HG03045 (cell line): ENCODE results near the gene C1orf174.
A peak's percentile ranks its signal among the peaks of the same experiment; 100 is the strongest.

Source experiments
- ATAC-seq: cut with Tn5 transposase; IDR thresholded peaks from one replicate; pipeline ENCODE4 v1.9.1; 2021; ENCODE audit warnings: mild to moderate bottlenecking, moderate library complexity; ENCODE audit not compliant: unreplicated experiment

C1orf174 gene

DNA sequence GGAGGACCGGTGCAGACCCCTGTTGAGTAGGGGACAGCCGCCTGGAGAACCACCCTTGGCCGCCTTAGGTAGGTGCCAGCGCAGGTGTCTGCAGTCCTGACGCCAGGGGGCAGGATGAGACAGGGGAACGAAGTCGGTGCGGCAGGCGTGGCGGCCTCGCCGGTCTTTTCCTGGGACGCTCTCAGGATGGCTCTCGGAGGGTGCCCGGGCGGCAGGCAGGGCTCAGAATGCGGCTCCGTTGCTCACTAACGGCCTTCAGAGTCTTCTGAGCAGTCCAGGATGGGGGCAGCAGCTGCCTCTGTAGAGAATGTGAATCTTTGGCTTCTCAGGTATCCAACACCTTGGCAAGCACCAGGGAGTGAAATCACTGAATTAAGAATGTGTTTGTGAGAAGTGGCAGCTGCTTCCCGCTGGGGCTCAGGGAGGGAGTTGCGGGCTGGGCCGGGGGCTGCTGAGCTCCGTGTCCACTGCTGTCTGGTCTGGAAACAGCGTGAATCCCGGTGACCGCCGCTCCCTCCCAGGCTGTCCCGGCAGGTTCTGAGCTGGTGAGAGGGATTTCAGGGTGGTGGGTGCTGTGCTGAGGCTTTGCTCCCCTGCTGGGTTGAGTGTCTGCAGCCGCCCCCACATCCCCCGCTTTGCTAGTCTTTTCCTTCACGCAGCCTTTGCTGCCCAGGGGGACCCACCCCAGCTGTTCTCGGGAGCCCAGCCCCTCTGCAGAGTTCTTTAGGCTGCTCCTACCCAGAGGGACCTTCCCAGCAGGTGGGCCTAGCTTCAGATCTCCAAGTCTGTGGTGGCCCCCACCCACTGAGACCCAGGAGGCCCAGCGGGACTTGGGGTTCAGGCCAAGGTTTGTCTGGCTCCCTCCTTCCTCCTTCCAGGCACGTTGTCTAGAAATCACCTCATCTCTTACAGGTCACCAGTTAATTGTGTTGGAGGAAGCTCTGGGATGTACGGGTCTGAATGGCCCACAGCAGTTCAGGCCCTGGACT lies 11.1 kb upstream of the C1orf174 start:
- ATAC-seq = peak; percentile 65

DNA sequence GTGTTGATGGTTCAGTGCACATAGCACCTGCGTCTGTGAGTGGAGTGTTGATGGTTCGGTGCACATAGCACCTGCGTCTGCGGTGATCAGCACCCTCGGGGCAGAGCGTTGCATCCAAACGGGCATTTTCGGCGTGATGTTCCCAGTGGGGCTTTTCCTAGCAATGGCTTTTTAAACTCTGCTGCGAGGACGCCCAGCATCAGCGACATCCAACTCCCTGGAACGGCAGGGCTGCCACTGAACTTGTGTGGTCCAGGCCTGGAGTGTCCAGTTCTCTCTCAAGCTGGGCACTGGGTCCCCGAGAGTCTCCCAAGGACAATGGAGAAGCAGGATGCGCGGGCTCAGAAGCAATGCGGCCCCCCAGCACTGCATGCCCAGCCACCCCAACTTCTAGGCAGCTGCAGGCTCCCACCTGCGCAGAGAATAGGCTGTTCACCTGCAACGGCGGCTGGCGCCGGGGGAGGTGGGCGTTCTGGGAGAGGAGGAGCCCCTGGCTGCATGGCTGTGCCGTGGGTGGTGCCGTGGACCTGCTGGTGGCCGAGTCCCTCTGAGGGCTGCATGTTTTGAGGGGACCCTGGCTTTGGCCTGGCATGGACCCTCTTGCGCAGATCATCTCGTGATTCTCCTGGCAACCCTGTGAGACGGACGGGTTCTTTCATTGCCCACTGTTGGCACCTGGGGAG lies 10.1 kb upstream of the C1orf174 start:
- ATAC-seq = no peak

DNA sequence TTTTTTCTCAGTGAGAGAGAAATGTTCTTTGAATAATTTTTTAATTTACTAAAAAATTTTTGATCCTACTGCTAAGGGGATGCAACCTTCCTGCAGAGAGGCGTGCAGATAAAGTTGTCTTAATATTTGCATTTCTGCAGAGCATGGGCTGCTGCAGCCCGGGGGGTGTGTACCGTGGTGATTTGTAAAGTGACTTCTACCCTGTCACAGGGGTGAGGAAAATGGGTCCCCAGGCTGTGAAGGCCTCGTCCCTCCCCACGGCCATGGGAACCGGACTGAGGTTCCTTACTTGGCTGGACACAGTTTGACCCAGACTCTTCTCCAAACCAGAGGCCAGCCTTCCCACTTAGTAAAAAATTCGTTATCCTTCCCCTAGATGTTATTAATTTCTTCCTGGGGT lies 9.5 kb upstream of the C1orf174 start:
- no peak for ATAC-seq

DNA sequence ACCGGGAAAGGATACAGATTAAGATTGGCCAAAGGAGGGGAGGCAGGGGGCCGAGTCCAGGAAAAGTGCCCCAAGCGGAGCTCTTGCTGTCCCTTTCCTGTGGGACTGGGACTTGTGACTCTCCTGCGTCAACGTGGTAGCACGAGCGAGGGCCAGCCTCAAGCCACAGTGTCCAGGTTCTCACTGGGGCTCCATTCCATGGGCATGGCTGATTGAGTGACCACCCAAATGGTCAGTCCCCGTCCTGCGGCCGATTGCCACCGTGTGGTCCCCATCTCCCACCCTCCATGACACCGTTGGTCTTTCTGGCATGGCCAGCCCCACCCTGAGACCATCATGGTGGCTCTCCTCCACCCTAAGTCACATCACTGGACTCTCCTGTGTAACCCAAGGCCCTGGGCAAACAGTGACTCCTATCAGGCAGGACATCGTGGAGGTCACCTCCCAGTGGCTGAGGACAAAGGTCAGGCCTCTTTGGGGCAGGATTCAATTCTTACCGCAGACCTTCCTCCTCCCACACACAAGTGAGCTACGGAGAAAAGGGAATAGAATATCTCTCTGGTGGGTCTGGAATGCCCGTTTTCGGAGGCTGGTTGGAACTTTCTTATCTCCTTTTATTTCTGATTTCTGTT lies 8.9 kb upstream of the C1orf174 start:
- no peak for ATAC-seq

DNA sequence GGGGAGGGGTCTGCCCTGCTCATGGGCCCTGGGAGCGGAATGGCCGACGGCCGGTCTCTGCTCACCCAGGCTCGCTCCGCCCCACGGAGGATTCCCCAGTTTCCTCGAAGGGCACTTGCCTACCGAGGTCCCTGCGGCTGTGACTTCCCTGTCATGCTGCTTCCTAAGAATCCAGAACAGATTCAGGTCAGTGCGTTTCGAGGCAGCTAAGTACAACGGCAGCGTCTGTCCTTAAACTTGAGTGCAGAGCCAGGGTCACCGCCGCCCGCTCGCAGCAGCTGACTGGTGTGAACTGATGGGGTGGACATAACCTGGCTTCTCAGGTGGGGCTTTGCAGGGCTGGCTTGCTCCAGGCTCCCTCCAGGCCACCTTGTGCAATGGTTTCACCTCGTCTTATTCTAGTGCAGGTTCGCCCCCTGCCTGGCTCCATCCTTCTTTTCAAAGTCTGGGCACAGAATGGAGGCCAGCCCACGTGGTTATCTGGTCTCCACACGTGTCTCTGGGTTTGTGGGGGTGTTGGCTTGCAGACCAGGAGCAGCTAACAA lies 7.6 kb upstream of the C1orf174 start:
- no peak for ATAC-seq

DNA sequence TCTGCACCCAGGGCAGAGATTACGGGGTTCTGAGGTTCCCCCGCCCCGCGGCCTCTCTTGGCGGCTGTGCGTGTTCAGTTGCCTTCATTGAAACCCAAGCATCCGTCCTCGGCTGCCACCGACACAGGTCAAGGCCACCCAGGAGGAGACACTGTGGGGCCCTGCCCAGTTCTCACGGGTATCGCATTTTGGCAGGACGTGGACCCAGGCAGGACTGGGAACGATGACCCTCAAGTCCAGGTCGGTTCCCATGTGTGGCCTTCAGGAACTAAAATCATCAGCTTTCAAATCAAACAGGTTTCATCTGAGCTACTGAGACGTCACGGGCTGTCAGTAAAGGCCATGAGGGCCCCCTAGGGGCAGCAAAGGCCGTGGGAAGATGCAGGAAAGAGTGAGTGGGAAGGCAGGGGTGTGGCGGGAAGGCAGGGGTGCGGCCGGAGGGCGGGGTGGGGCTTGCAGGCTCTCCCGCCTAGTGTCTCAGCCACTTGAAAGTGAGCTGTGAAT lies 7.0 kb upstream of the C1orf174 start:
- no peak for ATAC-seq

DNA sequence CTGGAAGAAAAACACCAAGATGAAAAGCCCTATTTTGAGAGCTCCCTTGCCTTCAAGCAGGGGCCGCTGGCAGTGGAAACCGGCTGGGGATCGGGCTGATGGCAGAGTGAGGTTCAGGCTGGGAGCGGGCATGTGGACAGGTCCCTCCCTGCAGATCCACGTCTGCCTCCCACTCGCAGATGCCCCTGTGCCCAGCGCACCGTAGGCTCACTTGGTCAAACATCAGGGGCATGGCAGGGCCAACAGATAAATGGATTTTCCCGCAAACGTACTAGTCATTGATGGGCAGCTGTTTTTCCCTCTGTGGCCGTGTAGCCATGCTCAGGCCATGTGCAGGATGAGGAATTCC lies 6.6 kb upstream of the C1orf174 start:
- no peak for ATAC-seq

DNA sequence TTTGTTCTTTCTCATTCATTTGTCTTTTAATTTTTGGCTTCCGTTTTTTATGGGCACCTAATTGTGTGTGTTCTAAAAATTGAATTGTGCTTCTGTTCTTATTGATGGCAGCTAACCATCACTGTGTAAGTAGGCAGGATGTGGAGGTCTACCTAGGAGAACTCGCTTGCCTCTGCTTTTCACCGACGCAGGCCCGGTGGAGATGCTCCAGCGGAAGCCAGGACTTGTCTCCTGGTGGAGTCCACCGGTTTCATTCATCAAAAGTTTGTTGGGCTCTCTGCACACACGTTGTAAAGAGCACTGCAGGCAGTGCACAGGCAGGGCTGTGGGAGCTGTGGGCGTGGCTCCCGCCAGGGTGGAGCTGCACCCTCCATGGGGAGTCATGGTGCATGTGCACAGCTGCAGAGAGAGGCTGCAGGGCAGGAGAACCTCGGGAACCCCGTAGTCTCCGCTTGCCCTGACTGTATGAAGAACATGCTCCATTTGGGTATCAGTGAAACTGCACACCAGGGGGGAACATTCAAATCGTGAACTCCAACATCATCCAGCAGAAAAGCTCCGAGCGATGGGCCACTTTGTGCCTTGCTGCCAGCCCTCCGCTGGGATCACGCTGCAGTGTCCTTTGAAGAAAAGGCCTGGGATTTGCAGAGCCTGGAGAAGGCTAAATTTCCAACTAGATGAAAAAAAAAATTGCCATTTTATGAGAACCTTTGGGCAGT lies 6.0 kb upstream of the C1orf174 start:
- no peak for ATAC-seq

GRCh38 chr1:3905266-3905952 lies 5.3 kb upstream of the C1orf174 start:
- no peak for ATAC-seq

- no peak for ATAC-seq
Observed at GRCh38 chr1:3904843-3905185, 4.7 kb upstream of the C1orf174 start.

GRCh38 chr1:3904006-3904842 lies 4.2 kb upstream of the C1orf174 start:
- no peak for ATAC-seq

GRCh38 chr1:3903141-3904005 lies 3.3 kb upstream of the C1orf174 start:
- ATAC-seq = no peak

GRCh38 chr1:3902571-3903091 lies 2.6 kb upstream of the C1orf174 start:
- ATAC-seq = no peak

DNA sequence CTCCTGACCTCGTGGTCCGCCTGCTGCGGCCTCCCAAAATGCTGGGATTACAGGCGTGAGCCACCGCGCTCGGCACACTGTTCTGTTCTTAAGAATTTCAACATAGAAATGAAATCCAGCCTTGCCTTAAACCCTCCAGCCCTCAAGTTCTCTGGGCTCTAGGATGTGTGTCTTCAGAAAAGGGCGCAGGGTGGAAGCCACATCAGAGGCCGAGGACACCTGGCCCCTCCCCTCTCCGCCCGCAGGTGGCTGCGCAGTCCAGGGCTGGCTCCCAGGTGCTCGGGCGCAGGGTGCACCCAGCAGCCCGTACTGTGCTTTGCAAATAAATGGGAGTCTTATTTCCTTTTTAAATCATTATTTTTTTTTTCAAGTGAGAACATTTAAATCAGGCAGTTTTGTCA lies 2.0 kb upstream of the C1orf174 start:
- ATAC-seq = no peak

GRCh38 chr1:3900969-3901529 lies 977 bp upstream of the C1orf174 start:
- peak; percentile 62 for ATAC-seq

GRCh38 chr1:3899754-3900149 lies 320 bp downstream of the C1orf174 start:
- peak; percentile 1 for ATAC-seq

DNA sequence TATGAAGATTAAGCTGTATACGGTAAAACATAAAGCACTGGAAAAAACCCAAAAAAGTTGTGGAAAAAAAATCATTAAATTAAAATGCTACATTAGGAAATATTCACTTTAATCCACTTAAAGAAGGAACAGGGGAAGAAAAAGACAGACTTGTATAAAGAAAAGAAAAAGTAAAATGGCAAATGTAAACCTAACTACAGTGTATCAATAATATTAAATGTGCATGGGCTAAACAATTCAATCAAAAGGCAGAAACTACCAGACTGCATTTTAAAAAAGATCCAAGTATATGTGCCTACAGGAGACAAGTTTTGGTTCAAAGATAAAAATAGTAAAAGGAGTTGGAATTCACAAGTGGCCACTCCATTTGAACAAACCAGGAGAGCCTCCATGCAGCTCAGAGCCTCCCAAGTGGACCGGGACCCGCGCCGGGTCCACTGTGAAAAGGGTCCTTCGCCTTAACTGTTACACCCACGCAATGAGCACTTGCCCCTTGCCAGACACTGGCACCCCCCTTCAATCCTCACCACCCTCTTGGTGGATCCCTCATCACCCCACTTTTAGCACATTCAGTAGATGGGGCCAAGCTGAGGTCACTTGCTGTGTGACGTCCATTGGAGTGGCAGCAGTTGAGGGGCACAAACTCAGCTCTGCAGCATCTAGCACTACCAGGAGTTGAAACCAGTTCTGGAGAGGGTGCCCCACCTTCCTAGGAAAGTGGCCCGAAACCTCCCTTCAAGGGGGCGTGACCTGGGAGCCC lies 898 bp downstream of the C1orf174 start:
- ATAC-seq = no peak
